HG03139 (cell line): ENCODE results near the gene MYO5B.

ENCODE experiments used
- ATAC-seq: cut with Tn5 transposase; IDR thresholded peaks from one replicate; pipeline ENCODE4 v1.9.1; 2021; ENCODE audit not compliant: unreplicated experiment

The MYO5B gene

GRCh38 chr18:49861659-49862058 lies 333.3 kb downstream of the MYO5B start:
- no peak for ATAC-seq

GRCh38 chr18:49859725-49860124 lies 335.2 kb downstream of the MYO5B start:
- no peak for ATAC-seq

- no peak for ATAC-seq
Observed at GRCh38 chr18:49859021-49859359, 336.0 kb downstream of the MYO5B start.

GRCh38 chr18:49858309-49859020 lies 336.5 kb downstream of the MYO5B start:
- no peak for ATAC-seq

- no peak for ATAC-seq
Observed at GRCh38 chr18:49857708-49858107, 337.2 kb downstream of the MYO5B start.

- ATAC-seq = no peak
Observed at GRCh38 chr18:49856496-49856895, 338.5 kb downstream of the MYO5B start.

- no peak for ATAC-seq
Observed at GRCh38 chr18:49855711-49856415, 339.1 kb downstream of the MYO5B start.

GRCh38 chr18:49854681-49855080 lies 340.3 kb downstream of the MYO5B start:
- no peak for ATAC-seq

GRCh38 chr18:49853436-49853835 lies 341.5 kb downstream of the MYO5B start:
- no peak for ATAC-seq

GRCh38 chr18:49853011-49853410 lies 341.9 kb downstream of the MYO5B start:
- no peak for ATAC-seq

- no peak for ATAC-seq
Observed at GRCh38 chr18:49851624-49852023, 343.3 kb downstream of the MYO5B start.

- no peak for ATAC-seq
Observed at GRCh38 chr18:49850636-49851035, 344.3 kb downstream of the MYO5B start.

GRCh38 chr18:49849331-49850217 lies 345.4 kb downstream of the MYO5B start:
- ATAC-seq = no peak

GRCh38 chr18:49848115-49848514 lies 346.8 kb downstream of the MYO5B start:
- ATAC-seq = no peak

- ATAC-seq = no peak
Observed at GRCh38 chr18:49847524-49847923, 347.4 kb downstream of the MYO5B start.

GRCh38 chr18:49846718-49847470 lies 348.1 kb downstream of the MYO5B start:
- no peak for ATAC-seq

- ATAC-seq = no peak
Observed at GRCh38 chr18:49846361-49846662, 348.6 kb downstream of the MYO5B start.

- no peak for ATAC-seq
Observed at GRCh38 chr18:49845629-49846360, 349.2 kb downstream of the MYO5B start.

- ATAC-seq = no peak
Observed at GRCh38 chr18:49844903-49845302, 350.0 kb downstream of the MYO5B start.

- no peak for ATAC-seq
Observed at GRCh38 chr18:49843778-49844625, 350.9 kb downstream of the MYO5B start.
